GM19328 (cell line): Measurements from ENCODE around the gene BRME1.
A peak's percentile ranks its signal among the peaks of the same experiment; 100 is the strongest.

Experiments used
- ATAC-seq: cut with Tn5 transposase; IDR thresholded peaks from one replicate; pipeline ENCODE4 v1.9.1; 2021; ENCODE audit warnings: mild to moderate bottlenecking, moderate library complexity; ENCODE audit not compliant: unreplicated experiment

Gene BRME1

GRCh38 chr19:13833330-13834243 is 72.3 kb downstream of the BRME1 start:
- ATAC-seq = peak; percentile 74
